Gastroesophageal sphincter (tissue), 3 donors: ENCODE measurements around the gene CYCS.

Source experiments
- CTCF ChIP-seq, 4 experiments: fragments of 200-600 bp in 2 of 4; fragments of 450-650 bp in 2 of 4; sonication (generic) in 1 of 4; IDR thresholded peaks; one replicate each; pipeline ENCODE4 v1.5.1; 2017 to 2019; ENCODE audit warnings: antibody characterized with exemption in 4 of 4, mild to moderate bottlenecking in 2 of 4, moderate library complexity in 2 of 4
- EP300 ChIP-seq: sonication (generic); formaldehyde crosslinking; IDR thresholded peaks from one replicate; pipeline ENCODE4 v1.6.1; 2017; ENCODE audit warnings: antibody characterized with exemption, mild to moderate bottlenecking
- POLR2A ChIP-seq, 2 donors: fragments of 450-650 bp; IDR thresholded peaks; one replicate each; pipeline ENCODE4 v1.6.1; 2017; ENCODE audit warnings: antibody characterized with exemption in 2 of 2, mild to moderate bottlenecking in 2 of 2, moderate library complexity in 1 of 2

GRCh38 chr7:25139536-25139935, 14.5 kb upstream of the CYCS start:
- TF ChIP-seq CTCF (IDR thresholded peaks at IDR 0.05) (no peak), POLR2A (IDR thresholded peaks at IDR 0.05) (no peak), EP300 (no peak)
